Trophoblast cell (in vitro differentiated cells and primary cell): ENCODE results near the gene SEMA4B.

ENCODE experiments used
- DNase-seq, 2 donors: peaks; one replicate each; pipeline ENCODE4 v3.0.0-alpha.2; 2016
- H2AFZ ChIP-seq: 2 replicates; pipeline ENCODE4 v1.6.1; 2013; ENCODE audit warnings: low read length, moderate library complexity, mild to moderate bottlenecking; ENCODE audit not compliant: insufficient read depth, poor library complexity
- H2AK5ac ChIP-seq: 2 replicates; pipeline ENCODE4 v1.6.1; 2013; ENCODE audit warnings: mild to moderate bottlenecking, low read length
- H2BK120ac ChIP-seq: 2 replicates; pipeline ENCODE4 v1.6.1; 2013; ENCODE audit warnings: low read length, mild to moderate bottlenecking, moderate library complexity; ENCODE audit not compliant: insufficient read depth, poor library complexity
- H2BK12ac ChIP-seq: 2 replicates; pipeline ENCODE4 v1.6.1; 2013; ENCODE audit warnings: mild to moderate bottlenecking, low read length, moderate library complexity
- H2BK5ac ChIP-seq: 2 replicates; pipeline ENCODE4 v1.6.1; 2013; ENCODE audit warnings: low read length, low read depth, moderate library complexity, mild to moderate bottlenecking; ENCODE audit not compliant: poor library complexity
- H3K14ac ChIP-seq: 2 replicates; pipeline ENCODE4 v1.6.1; 2013; ENCODE audit warnings: mild to moderate bottlenecking, low read length
- H3K18ac ChIP-seq: 2 replicates; pipeline ENCODE4 v1.6.1; 2013; ENCODE audit warnings: mild to moderate bottlenecking, low read length
- H3K23ac ChIP-seq: 2 replicates; pipeline ENCODE4 v1.6.1; 2013; ENCODE audit warnings: low read length
- H3K27ac ChIP-seq: 2 replicates; pipeline ENCODE4 v1.5.1; 2013; ENCODE audit warnings: low read depth, mild to moderate bottlenecking, inconsistent platforms, low read length, moderate library complexity
- H3K27me3 ChIP-seq: 2 replicates; pipeline ENCODE4 v1.6.1; 2013; ENCODE audit warnings: inconsistent platforms, mild to moderate bottlenecking, low read length, moderate library complexity; ENCODE audit not compliant: insufficient read depth
- H3K36me3 ChIP-seq, 2 experiments: 1 replicate in 1 of 2; 2 replicates in 1 of 2; pipeline ENCODE4 v1.6.1; 2013; ENCODE audit warnings: low read length in 2 of 2, mild to moderate bottlenecking in 2 of 2, moderate library complexity in 1 of 2; ENCODE audit not compliant: insufficient read depth in 2 of 2, control insufficient read depth in 1 of 2
- H3K4ac ChIP-seq: 2 replicates; pipeline ENCODE4 v1.6.1; 2013; ENCODE audit warnings: low read depth, mild to moderate bottlenecking, low read length, moderate library complexity
- H3K4me1 ChIP-seq, 2 experiments: 1 replicate in 1 of 2; 2 replicates in 1 of 2; pipeline ENCODE4 v1.6.1; 2013; ENCODE audit warnings: low read length in 2 of 2, mild to moderate bottlenecking in 2 of 2, moderate library complexity in 1 of 2; ENCODE audit not compliant: insufficient read depth in 2 of 2, control insufficient read depth in 1 of 2
- H3K4me2 ChIP-seq: 2 replicates; pipeline ENCODE4 v1.6.1; 2013; ENCODE audit warnings: inconsistent platforms, mild to moderate bottlenecking, low read length, moderate library complexity
- H3K4me3 ChIP-seq: 2 replicates; pipeline ENCODE4 v1.5.1; 2013; ENCODE audit warnings: mild to moderate bottlenecking, low read depth, low read length, inconsistent platforms
- H3K79me1 ChIP-seq: one replicate; pipeline ENCODE4 v1.6.1; 2013; ENCODE audit warnings: low read length
- H3K79me2 ChIP-seq: 2 replicates; pipeline ENCODE4 v1.6.1; 2013; ENCODE audit warnings: low read length, mild to moderate bottlenecking; ENCODE audit not compliant: control insufficient read depth, insufficient read depth, poor library complexity
- H3K9ac ChIP-seq: 2 replicates; pipeline ENCODE4 v1.6.1; 2013; ENCODE audit warnings: mild to moderate bottlenecking, low read length
- H3K9me3 ChIP-seq: 2 replicates; pipeline ENCODE4 v1.6.1; 2013; ENCODE audit warnings: low read depth, mild to moderate bottlenecking, control low read depth, inconsistent platforms, low read length; ENCODE audit not compliant: insufficient read depth
- H4K12ac ChIP-seq: 2 replicates; pipeline ENCODE4 v1.6.1; 2013; ENCODE audit warnings: low read depth, mild to moderate bottlenecking, low read length, moderate library complexity
- H4K8ac ChIP-seq: 2 replicates; pipeline ENCODE4 v1.6.1; 2013; ENCODE audit warnings: low read depth, mild to moderate bottlenecking, low read length, moderate library complexity
- H4K91ac ChIP-seq: one replicate; pipeline ENCODE4 v1.6.1; 2013; ENCODE audit warnings: low read depth, mild to moderate bottlenecking, low read length, moderate library complexity
- WGBS: extraction: QIAGEN DNeasy Blood & Tissue Kit; methylation state at CpG from one replicate; pipeline ENCODE4 v1.1.7; 2013; ENCODE audit warnings: missing lambda C conversion rate; ENCODE audit not compliant: insufficient read length, insufficient coverage; ENCODE audit errors: extremely low coverage; 5-methylcytosine and 5-hydroxymethylcytosine counted together

The SEMA4B gene

DNA sequence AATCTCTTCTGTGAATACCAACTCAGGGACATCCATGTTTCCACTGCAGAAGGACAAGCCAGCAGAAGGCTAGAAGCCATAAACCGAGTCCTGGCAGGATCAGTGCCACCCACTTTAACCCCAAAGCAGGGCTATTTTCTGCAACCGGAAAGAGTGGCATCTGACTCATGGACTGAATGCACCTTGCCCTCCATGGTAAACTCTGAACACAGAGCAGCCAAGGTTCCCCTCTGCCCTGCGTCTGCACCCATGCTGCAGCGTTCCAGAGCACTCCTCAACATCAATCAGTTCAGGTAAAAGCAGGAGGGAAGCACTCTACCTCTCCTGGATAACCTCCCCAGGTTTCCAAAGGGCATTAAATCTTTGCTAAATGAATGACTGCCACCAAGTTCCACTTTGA lies 63.5 kb downstream of the SEMA4B start:
- Histone ChIP-seq H3K18ac (no peak overlapping the region), H2BK12ac (no peak overlapping the region), H3K27ac (no peak overlapping the region), H3K36me3 (peaks cover 1 to 2% of the 10 kb centered on the region in 2 experiments), H4K12ac (no peak overlapping the region), H2AK5ac (peak overlapping the region; percentile 13), H3K4me2 (peak overlapping the region; percentile 55), H4K91ac (peak overlapping the region; percentile 0), H4K8ac (peak overlapping the region; percentile 97), H3K23ac (no peak overlapping the region), H3K79me2 (peaks cover 15% of the 10 kb centered on the region), H3K4me1 (peaks cover 7 to 12% of the 10 kb centered on the region in 2 experiments), H2AFZ (no peak overlapping the region), H3K9me3 (no peaks in the 10 kb centered on the region), H3K79me1 (peaks cover 11% of the 10 kb centered on the region), H2BK120ac (no peak overlapping the region), H3K4ac (no peak overlapping the region), H2BK5ac (no peak overlapping the region), H3K14ac (peak overlapping the region; percentile 15), H3K9ac (no peak overlapping the region), H3K4me3 (no peak overlapping the region), H3K27me3 (no peaks in the 10 kb centered on the region)
- no CpG with 5 or more reads among the region's 4 CpGs for WGBS
- DNase-seq = no peak

DNA sequence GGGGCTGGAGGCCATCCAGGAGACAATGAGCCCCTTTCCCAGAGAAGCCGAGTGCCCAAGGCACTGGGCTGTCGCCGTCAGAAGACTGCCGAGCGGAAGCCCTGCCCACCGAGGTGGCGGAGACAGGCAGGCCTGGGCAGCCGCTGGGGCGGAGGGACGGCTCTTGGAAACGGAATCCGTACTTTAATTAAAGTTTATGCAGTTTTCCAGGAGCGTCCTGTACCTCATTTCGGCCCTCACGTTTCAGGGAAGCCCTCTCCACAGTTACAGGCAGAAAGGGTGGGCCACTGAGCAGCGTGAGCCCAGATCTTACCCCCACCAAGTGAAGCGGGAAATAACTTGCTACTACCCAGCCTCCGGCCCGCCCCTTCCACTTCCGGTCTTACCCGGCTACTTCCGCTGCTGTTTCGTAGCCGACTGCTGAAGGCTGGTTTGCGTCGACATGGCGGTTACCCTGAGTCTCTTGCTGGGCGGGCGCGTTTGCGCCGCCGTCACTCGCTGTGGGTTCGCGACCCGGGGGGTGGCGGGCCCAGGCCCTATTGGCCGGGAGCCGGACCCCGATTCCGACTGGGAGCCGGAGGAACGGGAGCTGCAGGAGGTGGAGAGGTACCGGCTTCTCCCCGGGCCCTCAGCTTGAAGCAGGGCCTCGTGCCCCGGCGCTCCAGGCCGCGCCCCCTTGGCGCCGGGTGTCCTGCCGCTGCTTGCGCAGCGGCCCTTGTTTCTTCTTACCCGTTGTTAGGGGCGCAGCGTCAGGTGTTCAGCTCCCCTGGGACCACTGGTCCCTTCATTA lies 64.3 kb downstream of the SEMA4B start, which contains the start of gene NGRN:
Gene NGRN, plus strand, starts transcription at position 402 of the 790 bp plus-strand sequence. Its CDS starts 41 bp downstream, at position 443.
- H2AK5ac ChIP-seq = peak within 1 kb of the TSS; percentile 84
- H2AFZ ChIP-seq = peak within 1 kb of the TSS; percentile 82
- H4K91ac ChIP-seq = peak within 1 kb of the TSS; percentile 85
- H3K36me3 ChIP-seq = peaks cover 2 to 7% of the 10 kb centered on the region in 2 experiments
- peak within 1 kb of the TSS; percentile 92 for H4K12ac ChIP-seq
- peak within 1 kb of the TSS; percentile 96 for H3K9ac ChIP-seq
- H3K18ac ChIP-seq = peak within 1 kb of the TSS; percentile 93
- H4K8ac ChIP-seq = peak within 1 kb of the TSS; percentile 98
- H2BK120ac ChIP-seq = peak within 1 kb of the TSS; percentile 74
- H3K79me1 ChIP-seq = peaks cover 11% of the 10 kb centered on the region
- H2BK5ac ChIP-seq = peak within 1 kb of the TSS; percentile 90
- H3K4ac ChIP-seq = peak within 1 kb of the TSS; percentile 94
- peak within 1 kb of the TSS; percentile 55 for H3K4me2 ChIP-seq
- H3K4me3 ChIP-seq = peak within 1 kb of the TSS; percentile 73
- H3K27ac ChIP-seq = peak within 1 kb of the TSS; percentile 90
- no peak within 1 kb of the TSS for H3K23ac ChIP-seq
- peaks cover 7 to 12% of the 10 kb centered on the region in 2 experiments for H3K4me1 ChIP-seq
- H3K14ac ChIP-seq = peak within 1 kb of the TSS; percentile 81
- peaks cover 15% of the 10 kb centered on the region for H3K79me2 ChIP-seq
- H3K27me3 ChIP-seq = no peaks in the 10 kb centered on the region
- H3K9me3 ChIP-seq = no peaks in the 10 kb centered on the region
- peak; percentile 87 to 91 for DNase-seq
- WGBS = no CpG with 5 or more reads among the region's 59 CpGs
- no peak within 1 kb of the TSS for H2BK12ac ChIP-seq

GRCh38 chr15:90266061-90266431 lies 64.9 kb downstream of the SEMA4B start:
- peak overlapping the region; percentile 92 for H4K12ac ChIP-seq
- peak overlapping the region; percentile 94 for H3K4ac ChIP-seq
- H3K9me3 ChIP-seq = no peaks in the 10 kb centered on the region
- peak overlapping the region; percentile 85 for H4K91ac ChIP-seq
- no CpG with 5 or more reads among the region's 16 CpGs for WGBS
- peak overlapping the region; percentile 81 for H3K14ac ChIP-seq
- H3K79me1 ChIP-seq = peaks cover 11% of the 10 kb centered on the region
- peaks cover 7 to 12% of the 10 kb centered on the region in 2 experiments for H3K4me1 ChIP-seq
- peak overlapping the region; percentile 84 for H2AK5ac ChIP-seq
- peak overlapping the region; percentile 56 for H2AFZ ChIP-seq
- H2BK120ac ChIP-seq = peak overlapping the region; percentile 74
- H3K18ac ChIP-seq = peak overlapping the region; percentile 86
- DNase-seq = peak; percentile 14 to 53
- H3K4me3 ChIP-seq = peak overlapping the region; percentile 73
- H3K4me2 ChIP-seq = peak overlapping the region; percentile 55
- H2BK12ac ChIP-seq = no peak overlapping the region
- peak overlapping the region; percentile 90 for H3K27ac ChIP-seq
- H2BK5ac ChIP-seq = peak overlapping the region; percentile 90
- peak overlapping the region; percentile 98 for H4K8ac ChIP-seq
- peak overlapping the region; percentile 96 for H3K9ac ChIP-seq
- H3K27me3 ChIP-seq = no peaks in the 10 kb centered on the region
- H3K79me2 ChIP-seq = peaks cover 15% of the 10 kb centered on the region
- no peak overlapping the region for H3K23ac ChIP-seq
- peaks cover 5 to 13% of the 10 kb centered on the region in 2 experiments for H3K36me3 ChIP-seq

GRCh38 chr15:90266485-90266884 lies 65.4 kb downstream of the SEMA4B start:
- no peak overlapping the region for H3K4me3 ChIP-seq
- peaks cover 11% of the 10 kb centered on the region for H3K79me1 ChIP-seq
- no peak overlapping the region for H2AK5ac ChIP-seq
- H3K9ac ChIP-seq = no peak overlapping the region
- H4K91ac ChIP-seq = no peak overlapping the region
- H2BK12ac ChIP-seq = no peak overlapping the region
- H3K4me1 ChIP-seq = peaks cover 7 to 12% of the 10 kb centered on the region in 2 experiments
- no CpG with 5 or more reads among the region's 15 CpGs for WGBS
- H3K23ac ChIP-seq = no peak overlapping the region
- H3K27ac ChIP-seq = no peak overlapping the region
- peak in 1 of 2 donors; percentile 28 for DNase-seq
- H3K18ac ChIP-seq = no peak overlapping the region
- H2BK5ac ChIP-seq = no peak overlapping the region
- no peak overlapping the region for H3K14ac ChIP-seq
- H3K79me2 ChIP-seq = peaks cover 15% of the 10 kb centered on the region
- H4K12ac ChIP-seq = no peak overlapping the region
- peak overlapping the region; percentile 55 for H3K4me2 ChIP-seq
- H3K27me3 ChIP-seq = no peaks in the 10 kb centered on the region
- no peak overlapping the region for H2BK120ac ChIP-seq
- peaks cover 9 to 17% of the 10 kb centered on the region in 2 experiments for H3K36me3 ChIP-seq
- H3K4ac ChIP-seq = peak overlapping the region; percentile 73
- no peak overlapping the region for H4K8ac ChIP-seq
- no peaks in the 10 kb centered on the region for H3K9me3 ChIP-seq
- no peak overlapping the region for H2AFZ ChIP-seq
